MG63 (cell line): ENCODE data around the gene AMMECR1L. TPM values are rescaled to one million over a fixed set of nuclear protein-coding genes. Genes with fewer than 3 reads are reported as not detected.
"Not testable (repeated sequence)": the region's sequence is repeated elsewhere in the genome, so short reads cannot be mapped to it uniquely, and the experiment has no call there.

Experiments
- DNase-seq: peaks from one replicate; pipeline ENCODE4 v3.0.0-alpha.2; 2020
- H3K27me3 ChIP-seq: fragments of 250-450 bp; sonication (Bioruptor Pico); 2 replicates; pipeline ENCODE4 v1.5.1; 2020; ENCODE audit warnings: mild to moderate bottlenecking, moderate library complexity
- H3K36me3 ChIP-seq: fragments of 250-450 bp; sonication (Bioruptor Pico); 2 replicates; pipeline ENCODE4 v1.5.1; 2020; ENCODE audit warnings: mild to moderate bottlenecking, moderate library complexity
- H3K4me3 ChIP-seq: fragments of 250-450 bp; sonication (Bioruptor Pico); 2 replicates; pipeline ENCODE4 v1.5.1; 2020; ENCODE audit warnings: mild to moderate bottlenecking, moderate library complexity
- H3K9me3 ChIP-seq: fragments of 250-450 bp; sonication (Bioruptor Pico); 2 replicates; pipeline ENCODE4 v1.5.1; 2020; ENCODE audit warnings: mild to moderate bottlenecking, moderate library complexity
- total RNA-seq: library from RNA; depleted of rRNA; stranded (reverse); fragments of >200 nt; shearing (Covaris generic); gene quantifications from 2 replicates; pipeline ENCODE4 v1.2.3, GENCODE V29; 2014; ENCODE audit warnings: low replicate concordance

Gene AMMECR1L
- total RNA-seq, 1 experiment from 2014 or later, result 17.2 TPM

DNA sequence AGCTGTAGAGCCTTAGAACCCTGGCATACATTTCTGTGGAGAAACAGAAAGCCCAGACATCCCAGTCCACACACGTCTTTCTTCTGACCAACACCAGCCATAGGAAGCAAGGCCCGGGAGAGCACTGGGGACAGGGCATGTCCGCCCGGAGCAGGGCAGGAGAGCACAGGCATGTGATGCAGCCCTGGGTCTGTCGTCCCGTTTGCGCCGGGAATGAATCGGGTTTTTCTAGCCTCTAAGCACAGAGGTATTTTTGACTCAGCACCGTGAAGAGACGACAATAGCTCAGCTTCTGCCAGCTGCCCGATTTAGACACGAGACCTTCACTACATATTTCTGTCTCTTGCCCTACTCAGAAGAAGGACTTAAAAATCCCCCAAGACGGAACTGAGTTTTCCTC, 7.3 kb upstream of the AMMECR1L start:
- no peaks in the 10 kb centered on the region for H3K9me3 ChIP-seq
- no peak for DNase-seq

DNA sequence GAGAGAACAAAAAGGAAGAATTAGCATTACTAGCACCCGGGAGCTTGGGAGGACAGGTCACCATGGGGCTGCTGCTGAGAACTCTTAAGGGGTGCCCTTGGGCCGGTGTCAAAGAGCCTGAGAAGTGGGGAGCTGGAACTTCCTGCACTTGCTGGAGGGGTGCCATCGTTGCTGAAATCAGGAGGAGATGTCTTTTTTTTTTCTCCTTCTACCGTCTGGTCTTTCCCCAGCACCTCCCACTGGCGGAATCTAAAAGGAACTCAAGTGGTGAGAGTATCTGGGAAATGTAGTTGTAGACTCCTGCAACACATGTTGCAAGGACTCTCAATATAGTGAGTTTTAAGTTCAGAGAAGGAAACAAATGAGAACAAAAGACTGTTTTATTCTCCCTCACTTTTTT, 6.1 kb upstream of the AMMECR1L start:
- H3K27me3 ChIP-seq, result no peaks in the 10 kb centered on the region
- H3K36me3 ChIP-seq, result no peaks in the 10 kb centered on the region
- no peak for DNase-seq
- H3K9me3 ChIP-seq, result no peaks in the 10 kb centered on the region
- no peak overlapping the region for H3K4me3 ChIP-seq

More for the DNA sequence above, 7.3 kb upstream of the AMMECR1L start:
- Histone ChIP-seq H3K27me3 (no peaks in the 10 kb centered on the region), H3K36me3 (no peaks in the 10 kb centered on the region), H3K4me3 (no peak overlapping the region)

GRCh38 chr2:127890756-127891155, 5.0 kb upstream of the AMMECR1L start:
- H3K36me3 ChIP-seq, DNase-seq, H3K4me3 ChIP-seq, H3K27me3 ChIP-seq, H3K9me3 ChIP-seq: not testable (repeated sequence)

- DNase-seq, result no peak
- Histone ChIP-seq H3K4me3 (no peak overlapping the region), H3K36me3 (peaks cover under 1% of the 10 kb centered on the region), H3K9me3 (no peaks in the 10 kb centered on the region), H3K27me3 (no peaks in the 10 kb centered on the region)
These were observed 3.0 kb upstream of the AMMECR1L start for GRCh38 chr2:127888772-127889171.

GRCh38 chr2:127887776-127888130, 2.0 kb upstream of the AMMECR1L start:
- Histone ChIP-seq H3K36me3 (peaks cover 8% of the 10 kb centered on the region), H3K4me3 (no peak overlapping the region), H3K27me3 (no peaks in the 10 kb centered on the region), H3K9me3 (no peaks in the 10 kb centered on the region)
- DNase-seq, result no peak

- no peaks in the 10 kb centered on the region for H3K9me3 ChIP-seq
- H3K36me3 ChIP-seq, result peaks cover 13% of the 10 kb centered on the region
- H3K4me3 ChIP-seq, result peak overlapping the region; percentile 75
- no peaks in the 10 kb centered on the region for H3K27me3 ChIP-seq
- no peak for DNase-seq
These were observed 1.5 kb upstream of the AMMECR1L start for GRCh38 chr2:127887082-127887775.

DNA sequence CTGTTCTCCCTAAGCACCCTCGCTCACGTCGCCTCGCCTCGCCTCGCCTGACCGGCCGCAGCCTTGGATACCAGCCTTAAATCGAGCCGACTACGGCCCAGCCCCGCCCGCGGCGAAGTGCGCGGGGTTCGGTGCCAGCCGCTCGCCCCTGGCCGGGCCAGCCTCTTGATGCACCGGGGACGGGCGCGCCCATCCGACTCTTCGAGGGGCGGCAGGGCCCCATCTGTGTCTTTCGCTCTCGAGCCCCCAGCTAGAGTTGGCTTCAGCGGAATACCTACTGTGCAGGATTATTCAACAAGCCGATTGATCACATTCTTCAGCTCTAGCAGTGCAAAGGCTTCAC, 808 bp upstream of the AMMECR1L start:
- not testable (repeated sequence) for DNase-seq, H3K9me3 ChIP-seq, H3K27me3 ChIP-seq
- H3K36me3 ChIP-seq, result peaks cover 19% of the 10 kb centered on the region
- peak overlapping the region; percentile 75 for H3K4me3 ChIP-seq

DNA sequence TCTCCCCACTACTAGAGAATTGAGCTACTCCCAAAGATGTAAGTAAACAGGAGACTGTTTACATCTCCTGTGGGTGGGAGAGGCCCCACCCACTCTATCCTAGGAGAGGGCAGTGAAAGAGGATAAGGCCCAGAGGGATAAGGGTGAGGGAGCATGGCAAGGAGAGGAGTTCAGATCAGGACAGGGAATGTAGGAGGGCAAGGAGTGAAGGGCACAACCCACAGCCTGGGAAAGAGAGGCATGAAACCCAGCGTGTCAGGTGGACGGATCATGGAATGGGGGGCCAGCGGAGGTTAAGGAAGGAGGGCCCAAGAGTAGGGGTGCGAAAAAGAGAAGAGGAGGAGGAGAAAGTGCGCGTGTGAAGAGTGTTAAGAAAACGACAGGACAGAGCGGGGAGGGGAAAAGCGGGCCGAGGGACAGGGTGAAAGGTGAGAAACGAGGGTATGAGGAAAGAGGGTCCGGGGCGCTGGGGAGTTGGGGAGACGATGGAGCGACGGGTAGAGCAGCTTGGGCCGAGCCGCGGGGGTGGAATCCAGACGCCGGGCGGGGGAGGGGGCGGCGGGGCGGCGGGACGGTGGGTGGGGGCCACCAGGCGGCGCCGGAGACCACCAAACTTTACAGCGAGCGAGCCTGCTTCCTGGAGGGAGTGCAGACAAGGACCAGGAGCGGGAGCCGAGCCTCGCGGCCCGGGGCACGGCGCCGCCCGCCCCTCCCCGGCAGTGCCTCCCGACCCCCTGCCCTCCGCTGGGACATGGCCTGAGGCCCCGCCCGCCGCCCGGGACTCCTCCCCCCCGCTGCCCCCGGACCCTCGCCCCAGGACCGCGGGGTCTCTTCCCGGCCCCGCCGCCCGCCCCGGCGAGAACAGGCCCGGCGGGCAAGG, 655 bp downstream of the AMMECR1L start:
- H3K4me3 ChIP-seq, result peak overlapping the region; percentile 75
- not testable (repeated sequence) for H3K27me3 ChIP-seq, H3K9me3 ChIP-seq
- H3K36me3 ChIP-seq, result peaks cover 28% of the 10 kb centered on the region
- DNase-seq, result peak; percentile 42

DNA sequence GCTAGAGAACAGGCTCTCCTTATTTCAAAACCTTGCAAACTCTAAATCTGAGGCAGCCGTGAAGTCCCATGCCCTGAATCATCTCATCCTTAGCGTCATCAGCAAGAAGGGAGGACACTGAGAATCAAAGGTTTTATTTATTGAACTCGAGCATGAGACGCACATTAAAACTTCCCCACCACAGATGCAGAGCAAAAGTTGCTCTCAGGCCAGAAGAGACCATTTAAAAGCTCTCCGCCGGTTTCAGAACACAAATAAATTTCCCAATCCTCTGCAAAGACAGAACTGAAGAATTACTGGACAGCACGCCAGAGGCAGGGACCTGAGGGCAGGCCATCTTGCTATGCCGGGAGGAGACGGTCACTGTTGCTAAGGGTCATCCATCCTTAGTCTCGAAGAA, 1.3 kb downstream of the AMMECR1L start:
- Histone ChIP-seq H3K36me3 (peaks cover 28% of the 10 kb centered on the region), H3K27me3 (no peaks in the 10 kb centered on the region), H3K4me3 (peak overlapping the region; percentile 58), H3K9me3 (no peaks in the 10 kb centered on the region)
- no peak for DNase-seq

DNA sequence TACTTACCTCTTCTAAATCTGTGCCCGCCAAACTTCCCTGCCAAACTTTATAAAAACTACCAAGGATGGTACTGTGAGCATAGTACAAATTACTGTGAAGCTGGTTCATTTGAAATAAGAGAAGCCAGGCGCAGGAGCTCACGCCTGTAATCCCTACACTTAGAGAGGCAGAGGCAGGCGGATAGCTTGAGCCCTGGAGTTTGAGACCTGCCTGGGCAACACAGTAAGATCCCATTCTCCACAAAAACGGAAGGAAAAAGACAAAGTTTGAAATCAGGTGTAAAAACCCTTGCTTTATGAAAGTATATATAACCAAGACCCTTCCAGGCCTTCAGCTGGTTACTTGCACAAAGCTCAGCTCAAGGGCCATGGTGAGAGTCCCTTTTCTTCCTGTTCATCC, 5.9 kb downstream of the AMMECR1L start:
- DNase-seq, result no peak
- Histone ChIP-seq H3K9me3 (no peaks in the 10 kb centered on the region), H3K4me3 (no peak overlapping the region), H3K27me3 (no peaks in the 10 kb centered on the region), H3K36me3 (peaks cover 38% of the 10 kb centered on the region)

- H3K9me3 ChIP-seq, result no peaks in the 10 kb centered on the region
- peak; percentile 56 for DNase-seq
- H3K36me3 ChIP-seq, result peaks cover 47% of the 10 kb centered on the region
- H3K4me3 ChIP-seq, result no peak overlapping the region
- no peaks in the 10 kb centered on the region for H3K27me3 ChIP-seq
These were observed 8.1 kb downstream of the AMMECR1L start for GRCh38 chr2:127877626-127878025.

DNA sequence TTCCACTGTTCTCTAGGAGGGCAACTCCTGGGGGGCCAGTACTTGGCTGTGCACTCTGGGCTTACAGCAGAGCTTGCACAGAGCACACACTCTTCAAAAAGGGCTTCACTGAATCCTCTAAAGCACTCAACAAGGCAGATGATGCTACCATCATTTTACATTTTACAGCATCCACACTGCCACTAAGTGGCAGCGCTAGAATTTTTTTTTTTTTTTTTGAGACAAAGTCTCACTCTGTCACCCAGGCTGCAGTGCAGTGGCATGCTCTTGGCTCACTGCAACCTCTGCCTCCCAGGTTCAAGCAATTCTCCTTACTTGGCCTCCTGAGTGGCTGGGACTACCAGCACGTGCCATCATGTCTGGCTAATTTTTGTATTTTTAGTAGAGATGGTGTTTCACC, 8.6 kb downstream of the AMMECR1L start:
- Histone ChIP-seq H3K4me3 (no peak overlapping the region), H3K27me3 (no peaks in the 10 kb centered on the region), H3K36me3 (peaks cover 47% of the 10 kb centered on the region), H3K9me3 (no peaks in the 10 kb centered on the region)
- no peak for DNase-seq

- no peak for DNase-seq
- H3K9me3 ChIP-seq, result no peaks in the 10 kb centered on the region
- no peaks in the 10 kb centered on the region for H3K27me3 ChIP-seq
- H3K4me3 ChIP-seq, result no peak overlapping the region
- peaks cover 47% of the 10 kb centered on the region for H3K36me3 ChIP-seq
These were observed 11.1 kb downstream of the AMMECR1L start for GRCh38 chr2:127874378-127875269.

- Histone ChIP-seq H3K27me3 (no peaks in the 10 kb centered on the region), H3K36me3 (peaks cover 54% of the 10 kb centered on the region)
- DNase-seq, result no peak
These were observed 12.0 kb downstream of the AMMECR1L start for GRCh38 chr2:127873707-127874303.

GRCh38 chr2:127872354-127872753, 13.4 kb downstream of the AMMECR1L start:
- DNase-seq, result no peak
- H3K36me3 ChIP-seq, result peaks cover 53% of the 10 kb centered on the region

More at GRCh38 chr2:127873707-127874303, 12.0 kb downstream of the AMMECR1L start:
- no peak overlapping the region for H3K4me3 ChIP-seq
- H3K9me3 ChIP-seq, result no peaks in the 10 kb centered on the region

DNA sequence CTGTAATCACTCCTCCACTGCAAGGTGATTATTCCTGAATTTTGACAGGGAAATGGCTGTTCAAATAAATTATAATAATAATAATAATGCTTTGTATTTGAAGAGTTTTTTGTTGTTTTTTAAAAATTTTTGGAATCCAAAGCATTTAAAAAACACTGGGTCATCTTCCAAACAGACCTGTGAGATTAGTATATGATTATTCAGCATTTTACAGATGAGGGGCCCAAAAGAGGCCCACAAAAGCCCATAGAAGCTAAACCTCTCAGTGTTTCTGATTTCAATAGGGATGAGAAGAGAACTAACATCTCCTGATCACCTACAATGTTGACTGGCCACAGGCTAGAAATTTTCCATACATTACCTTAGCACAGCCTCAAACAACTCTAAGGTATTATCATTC, 19.8 kb downstream of the AMMECR1L start:
- Histone ChIP-seq H3K36me3 (peaks cover 61% of the 10 kb centered on the region), H3K9me3 (no peaks in the 10 kb centered on the region), H3K27me3 (no peaks in the 10 kb centered on the region), H3K4me3 (no peak overlapping the region)
- DNase-seq, result no peak

More at GRCh38 chr2:127872354-127872753, 13.4 kb downstream of the AMMECR1L start:
- H3K27me3 ChIP-seq, result no peaks in the 10 kb centered on the region
- no peak overlapping the region for H3K4me3 ChIP-seq
- no peaks in the 10 kb centered on the region for H3K9me3 ChIP-seq

DNA sequence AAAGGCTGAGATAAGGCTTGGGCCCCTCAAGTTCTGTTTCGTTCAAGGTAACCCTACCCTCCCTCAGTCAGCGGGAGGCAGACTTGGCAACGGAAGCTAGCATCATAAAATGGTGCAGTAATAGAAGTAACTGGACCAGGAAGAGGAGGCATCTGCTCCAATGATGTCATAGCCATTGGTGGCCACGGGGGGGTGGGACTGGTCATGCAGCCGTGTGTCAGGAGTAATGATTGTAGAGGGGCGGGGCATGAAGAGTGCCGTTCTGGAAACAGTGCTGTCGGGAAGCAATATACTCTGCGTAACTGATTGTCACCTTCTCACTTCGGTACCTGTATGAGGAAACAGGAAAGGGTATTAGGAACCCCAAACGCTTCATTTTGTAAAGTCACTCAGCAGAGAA, 20.9 kb downstream of the AMMECR1L start:
- Histone ChIP-seq H3K36me3 (peaks cover 57% of the 10 kb centered on the region), H3K9me3 (no peaks in the 10 kb centered on the region), H3K27me3 (no peaks in the 10 kb centered on the region), H3K4me3 (no peak overlapping the region)
- peak; percentile 20 for DNase-seq
